HG03103 (cell line): ENCODE data around the gene TPD52L1.

ENCODE experiments used
- ATAC-seq: cut with Tn5 transposase; IDR thresholded peaks from one replicate; pipeline ENCODE4 v1.9.1; 2021; ENCODE audit warnings: low read depth; ENCODE audit not compliant: unreplicated experiment

Gene TPD52L1

DNA sequence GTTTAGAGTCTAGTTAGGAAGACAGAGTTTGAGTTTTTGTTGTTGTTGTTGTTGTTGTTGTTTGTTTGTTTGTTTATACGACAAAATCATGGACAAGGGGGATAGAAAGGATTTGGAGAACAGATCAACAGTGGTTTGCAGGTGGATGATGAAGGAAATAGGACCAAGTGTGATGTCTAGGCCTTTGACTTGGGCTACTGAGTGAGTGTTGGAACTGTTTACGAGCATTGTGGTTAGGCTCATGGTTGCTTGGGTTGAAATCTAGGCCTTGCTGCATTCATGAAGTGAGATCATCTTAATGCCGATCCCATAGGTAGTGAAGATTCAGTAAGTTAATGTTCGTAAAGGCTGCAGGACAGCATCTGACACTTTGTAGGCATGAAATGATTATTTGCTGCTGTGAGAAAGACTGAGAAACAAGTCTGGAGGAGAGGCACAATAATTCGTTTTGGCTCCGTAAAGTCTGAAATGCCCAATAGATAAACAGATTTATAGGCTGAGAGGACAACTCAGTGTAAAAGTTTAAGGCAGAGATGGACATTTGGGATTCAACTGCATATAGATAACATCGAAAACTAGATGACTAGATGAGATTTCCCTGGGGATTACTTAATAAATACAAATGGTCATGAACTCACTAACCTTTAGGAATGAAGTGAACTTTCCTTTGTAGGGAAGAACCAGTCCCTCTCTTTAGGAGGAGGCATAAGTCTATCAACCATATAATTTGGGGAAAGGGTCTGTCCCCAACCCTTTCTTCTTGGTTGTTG lies 78.2 kb downstream of the TPD52L1 start:
- ATAC-seq: no peak

DNA sequence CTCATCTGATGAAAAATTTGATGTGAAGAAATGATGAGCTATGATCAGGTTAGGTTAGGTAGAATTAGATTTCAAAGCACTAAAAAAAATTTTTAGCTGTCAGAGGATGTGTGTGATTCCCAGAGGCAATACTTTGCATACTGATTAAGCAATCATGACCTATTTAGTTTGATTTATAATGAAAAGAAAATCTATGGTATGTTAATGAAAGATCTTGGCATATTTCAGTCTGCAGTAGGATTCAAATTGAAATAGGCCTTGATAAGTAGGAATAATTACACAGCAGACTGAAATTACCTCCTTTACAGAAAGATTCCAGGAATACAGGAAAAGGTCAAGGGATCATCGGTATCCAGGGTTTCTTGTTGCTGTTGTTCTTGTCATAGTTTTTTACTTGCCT lies 78.9 kb downstream of the TPD52L1 start:
- ATAC-seq: no peak

DNA sequence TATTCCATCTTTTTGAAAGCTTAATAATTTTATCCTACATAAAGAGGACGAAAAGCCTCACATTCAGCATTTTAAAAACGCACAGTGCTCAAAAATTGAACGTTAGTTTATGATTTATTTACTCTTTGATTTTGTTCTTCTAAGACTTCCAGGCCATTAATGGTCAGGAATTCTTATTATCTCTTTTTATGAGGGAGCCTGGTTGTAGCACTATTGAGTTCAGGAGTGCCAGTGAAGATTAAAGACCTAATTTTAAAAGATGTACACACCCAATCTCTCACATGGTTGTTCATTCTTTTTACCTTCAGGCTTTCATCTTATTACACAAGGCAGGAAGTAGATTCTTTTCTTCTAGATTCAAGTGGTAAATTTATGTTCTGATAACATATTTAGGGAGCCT lies 79.6 kb downstream of the TPD52L1 start:
- no peak for ATAC-seq

DNA sequence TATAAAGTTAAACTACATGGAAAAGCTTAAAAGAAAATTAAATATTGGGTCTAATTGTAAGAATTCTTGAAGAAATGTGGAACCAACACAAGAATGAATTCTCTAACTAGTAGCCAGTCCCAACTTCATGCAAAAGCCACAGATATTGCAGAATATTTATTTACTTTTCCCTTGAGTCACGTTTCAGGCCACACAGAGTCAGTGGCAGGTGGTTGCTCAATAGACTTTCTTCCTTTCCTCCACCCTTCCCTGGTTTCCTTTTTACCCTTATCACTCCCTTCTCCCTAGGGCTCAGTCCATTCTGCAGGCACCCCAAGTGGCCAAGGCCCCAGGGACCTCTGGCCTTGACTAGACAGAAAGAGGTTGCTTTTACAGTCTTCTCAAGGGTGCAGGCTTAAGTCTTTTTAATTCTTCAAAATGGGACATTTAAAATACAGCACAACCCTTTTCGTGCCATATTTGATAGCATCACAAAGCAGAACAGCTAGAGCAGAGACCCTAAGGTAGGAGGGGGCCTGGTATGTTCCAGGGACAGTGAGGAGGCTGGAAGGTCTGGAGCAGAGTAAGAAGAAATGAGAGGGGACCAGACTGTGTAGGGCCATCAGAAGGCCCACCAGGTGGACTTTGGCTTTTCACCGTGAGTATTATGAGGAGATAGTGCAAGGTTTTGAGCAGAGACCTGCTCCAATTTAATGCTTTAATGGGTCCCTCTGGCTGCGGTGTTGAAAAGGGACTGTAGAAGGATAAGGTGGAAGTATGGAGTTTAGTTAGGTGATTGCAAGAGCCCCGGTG lies 83.2 kb downstream of the TPD52L1 start:
- no peak for ATAC-seq

- no peak for ATAC-seq
Observed at GRCh38 chr6:125237764-125238163, 84.2 kb downstream of the TPD52L1 start.

- no peak for ATAC-seq
Observed at GRCh38 chr6:125245109-125245508, 91.5 kb downstream of the TPD52L1 start.

DNA sequence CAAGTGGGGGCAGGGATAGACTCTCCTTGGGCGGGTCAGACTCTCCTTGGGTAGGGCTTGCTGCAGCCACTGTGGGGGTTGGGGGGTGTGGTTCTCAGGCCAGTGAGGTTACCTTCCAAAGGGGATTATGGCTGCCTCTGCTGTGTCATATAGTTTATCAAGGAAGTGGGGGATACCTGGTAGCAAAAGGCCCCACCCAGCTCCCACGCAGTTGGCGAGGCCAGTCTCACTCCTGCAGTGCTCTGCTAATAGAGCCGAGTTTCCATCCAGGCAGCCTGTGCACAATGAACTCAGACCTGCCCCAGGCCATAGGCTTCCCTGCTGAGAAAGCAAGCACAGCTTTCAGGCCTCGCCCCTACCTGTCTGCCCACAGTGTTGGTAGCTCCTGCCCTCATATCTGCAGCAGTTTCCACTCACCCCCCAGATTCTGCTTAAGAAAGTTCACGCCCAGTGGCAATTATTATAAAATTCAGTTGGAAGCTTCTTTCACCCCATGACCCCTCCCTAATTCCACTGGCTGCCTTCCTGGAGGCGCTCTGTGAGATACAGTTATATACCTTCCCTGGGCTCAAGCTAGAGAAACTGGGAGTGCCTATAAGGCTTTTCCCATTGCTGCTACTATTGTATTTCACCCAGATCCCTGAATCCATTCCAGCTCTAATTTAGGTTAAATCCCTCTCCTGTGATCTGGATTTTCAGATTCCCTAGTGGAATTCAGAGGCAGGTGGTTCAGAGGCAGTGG lies 92.1 kb downstream of the TPD52L1 start:
- ATAC-seq: no peak

- no peak for ATAC-seq
Observed at GRCh38 chr6:125246566-125246965, 93.0 kb downstream of the TPD52L1 start.

DNA sequence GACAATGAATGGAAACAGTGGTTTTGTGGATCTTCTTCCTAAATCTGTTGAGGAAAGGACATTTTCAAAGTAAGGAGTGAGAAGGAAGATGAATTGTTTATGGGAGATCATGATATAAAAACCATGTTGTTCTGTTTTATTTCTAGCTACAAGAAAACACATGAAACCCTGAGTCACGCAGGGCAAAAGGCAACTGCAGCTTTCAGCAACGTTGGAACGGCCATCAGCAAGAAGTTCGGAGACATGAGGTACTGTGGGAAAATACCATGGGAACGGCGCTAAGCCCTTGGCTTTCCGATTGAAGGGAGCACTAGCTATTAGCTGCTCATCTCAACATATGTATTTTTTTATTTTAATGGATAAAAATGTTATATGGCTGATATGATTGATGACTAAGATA lies 94.6 kb downstream of the TPD52L1 start:
- ATAC-seq: no peak

- ATAC-seq: no peak
Observed at GRCh38 chr6:125250511-125250910, 96.9 kb downstream of the TPD52L1 start.

DNA sequence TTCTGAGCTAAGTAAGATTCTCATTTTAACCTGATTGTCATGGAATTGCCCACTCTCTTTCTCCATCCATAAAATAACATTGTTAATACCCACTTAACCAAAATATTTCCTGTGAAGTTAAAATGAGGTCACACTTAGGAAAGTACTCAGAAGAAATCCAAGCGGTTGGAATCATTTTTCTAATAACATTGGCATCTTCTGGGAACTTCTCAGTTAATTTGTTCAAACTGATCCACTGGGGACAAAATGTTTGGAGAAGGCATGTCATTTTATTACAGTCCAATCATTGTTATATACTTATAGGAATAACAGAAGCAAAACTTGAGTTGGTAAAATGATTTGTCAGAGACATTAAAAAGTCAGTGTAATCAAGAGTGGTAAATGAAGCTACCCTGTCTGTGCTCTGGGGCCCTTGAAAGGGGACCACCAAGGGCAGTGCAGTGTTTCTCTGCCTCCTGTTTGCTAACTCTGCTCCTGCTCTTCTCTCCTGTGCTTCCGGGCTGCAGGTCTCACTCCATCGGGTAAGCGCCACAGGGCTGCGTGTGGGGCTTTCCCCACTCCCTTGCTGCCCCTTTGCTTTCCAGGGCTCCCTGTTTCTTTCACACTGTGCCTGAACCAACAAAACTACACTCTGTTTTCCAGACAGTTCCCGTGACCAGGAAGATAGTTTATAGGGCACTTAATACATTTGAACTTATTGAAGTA lies 98.1 kb downstream of the TPD52L1 start:
- no peak for ATAC-seq

DNA sequence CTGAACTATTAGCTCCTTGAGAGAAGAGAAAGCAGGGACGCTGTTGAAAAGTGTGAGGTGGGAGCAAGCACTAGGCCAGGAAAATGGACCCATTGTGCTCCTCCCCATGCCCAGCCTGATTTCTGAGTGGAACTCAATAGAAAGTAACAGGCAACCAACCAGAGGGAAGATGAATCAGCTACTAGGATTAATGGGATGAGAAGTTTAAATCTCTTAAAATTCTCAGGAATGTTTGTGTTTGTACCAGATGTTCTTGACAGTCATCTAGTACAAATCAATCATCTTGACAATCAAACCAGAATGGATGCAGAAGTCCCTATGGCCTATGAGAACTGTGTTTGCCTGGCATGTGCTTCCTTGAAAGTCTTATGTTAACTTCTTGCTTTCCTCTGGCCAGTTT lies 99.3 kb downstream of the TPD52L1 start:
- ATAC-seq: no peak

GRCh38 chr6:125253881-125254280 lies 100.3 kb downstream of the TPD52L1 start:
- no peak for ATAC-seq

DNA sequence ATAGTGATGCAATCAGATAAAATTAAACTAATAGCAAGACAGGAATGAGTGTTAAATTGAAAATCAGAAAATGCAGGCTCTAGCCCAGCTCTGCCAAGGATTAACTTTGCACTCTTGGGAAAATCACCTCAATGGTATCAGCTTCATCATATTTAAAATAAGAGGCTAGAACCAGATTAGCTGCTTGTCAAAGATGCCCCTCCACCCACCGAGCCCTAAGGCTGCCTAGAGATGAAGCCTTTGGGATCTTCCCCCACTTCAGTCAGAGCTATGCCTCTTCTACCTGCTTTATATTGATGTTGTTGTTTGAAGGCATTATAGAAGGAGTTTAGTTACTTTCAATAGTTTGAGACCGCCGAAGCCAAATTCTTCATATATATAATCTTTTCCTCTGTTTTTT lies 100.7 kb downstream of the TPD52L1 start:
- ATAC-seq: no peak

GRCh38 chr6:125255201-125255600 lies 101.6 kb downstream of the TPD52L1 start:
- no peak for ATAC-seq

DNA sequence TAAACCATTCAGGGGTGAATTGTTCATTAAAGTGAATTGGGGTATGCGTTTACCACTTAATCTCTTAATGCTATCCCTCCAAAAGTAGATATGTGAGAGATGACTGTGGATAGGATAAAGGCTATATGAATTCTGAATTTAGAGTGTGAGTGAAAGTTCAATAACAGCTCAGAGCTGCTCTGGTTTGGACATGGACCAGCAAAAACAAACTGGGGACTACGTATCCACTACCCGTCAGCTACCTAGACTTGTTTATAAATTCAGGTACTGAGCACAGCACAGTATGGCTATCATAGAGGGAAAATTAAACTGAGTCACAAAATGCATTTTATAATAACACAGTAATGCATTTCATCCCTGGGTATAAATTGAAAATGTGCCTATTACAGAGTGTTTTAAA lies 103.8 kb downstream of the TPD52L1 start:
- ATAC-seq: no peak

DNA sequence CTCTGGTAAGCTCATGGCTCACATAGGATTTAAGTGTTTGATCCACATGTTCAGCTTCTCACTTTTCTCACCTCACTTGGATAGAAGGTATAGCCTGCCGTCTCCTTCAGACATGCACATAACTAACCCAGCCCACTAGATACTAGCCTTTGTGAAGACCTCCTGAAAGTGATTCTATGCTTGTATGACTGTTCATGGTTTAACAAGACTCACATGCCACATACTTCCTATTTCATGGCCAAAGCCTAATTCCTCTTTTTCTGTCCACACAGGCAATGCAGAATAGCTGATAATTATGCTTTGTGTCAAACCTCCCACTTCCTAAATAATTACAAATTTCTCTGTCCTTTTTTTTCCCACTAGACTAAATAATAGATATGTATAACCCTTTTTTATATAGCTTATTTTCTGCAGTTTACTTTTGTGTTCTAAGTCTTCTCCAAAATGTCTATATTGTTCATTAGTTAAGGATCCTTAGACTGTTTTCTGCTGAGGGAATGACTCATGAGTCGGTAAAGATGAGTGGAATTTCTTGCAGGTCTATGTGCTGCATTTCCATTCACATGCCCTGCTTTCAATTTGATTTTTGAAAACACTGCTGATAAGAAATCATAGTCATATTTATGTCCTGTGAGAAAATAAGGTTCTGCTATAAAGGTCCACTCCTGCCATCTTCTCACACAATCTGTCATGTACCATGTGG lies 105.2 kb downstream of the TPD52L1 start:
- peak; percentile 91 for ATAC-seq

- no peak for ATAC-seq
Observed at GRCh38 chr6:125259354-125259736, 105.8 kb downstream of the TPD52L1 start.

DNA sequence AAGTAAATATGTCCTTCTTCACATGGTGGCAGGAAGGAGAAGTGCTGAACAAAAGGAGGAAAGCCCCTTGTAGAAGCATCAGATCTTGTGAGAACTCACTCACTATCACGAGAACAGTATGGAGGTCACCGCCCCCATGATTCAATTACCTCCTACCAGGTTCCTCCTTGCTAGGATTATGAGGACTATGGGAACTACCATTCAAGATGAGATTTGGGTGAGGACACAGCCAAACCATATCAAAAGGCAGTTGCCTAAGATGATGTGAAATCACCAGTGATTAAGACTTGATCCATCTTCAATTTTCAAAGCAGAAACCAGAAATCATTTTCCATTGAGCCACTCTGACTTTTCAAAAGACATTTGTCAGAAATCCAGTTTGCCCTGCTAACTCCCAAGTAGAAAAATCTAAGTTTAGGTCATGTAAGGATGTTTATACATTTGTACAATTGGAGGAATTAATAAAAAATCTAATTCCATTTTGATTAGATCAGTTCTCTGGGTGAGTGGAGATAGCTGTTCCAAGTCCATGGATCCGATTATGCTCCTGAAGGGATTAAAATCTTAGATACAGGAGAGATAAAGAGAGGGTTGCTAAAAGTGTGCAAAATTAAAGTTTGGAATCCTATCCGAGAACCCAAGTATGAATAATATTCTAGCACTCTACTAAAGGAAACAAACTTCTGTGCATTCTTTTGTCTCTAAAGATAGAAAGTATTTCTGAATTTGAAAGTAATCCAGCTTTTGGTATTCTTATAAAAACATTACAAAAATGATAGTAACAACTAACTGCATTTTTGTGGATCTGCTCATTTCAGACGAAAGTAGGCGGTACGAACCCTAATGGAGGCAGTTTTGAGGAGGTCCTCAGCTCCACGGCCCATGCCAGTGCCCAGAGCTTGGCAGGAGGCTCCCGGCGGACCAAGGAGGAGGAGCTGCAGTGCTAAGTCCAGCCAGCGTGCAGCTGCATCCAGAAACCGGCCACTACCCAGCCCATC lies 108.7 kb downstream of the TPD52L1 start:
- no peak for ATAC-seq
